Prostate gland (tissue), 2 donors: ENCODE results near the gene SEMA4F.

Source experiments
- POLR2A ChIP-seq: fragments of 450-650 bp; IDR thresholded peaks from one replicate; pipeline ENCODE4 v1.6.1; 2016; ENCODE audit warnings: antibody characterized with exemption, mild to moderate bottlenecking
- POLR2AphosphoS5 ChIP-seq: sonication (generic); formaldehyde crosslinking; IDR thresholded peaks from one replicate; pipeline ENCODE4 v1.6.1; 2017; ENCODE audit warnings: antibody characterized with exemption
- TF ChIP-seq, protein P1 (sequence below), 4 experiments: fragments of 200-600 bp in 2 of 4; fragments of 450-650 bp in 2 of 4; sonication (generic) in 2 of 4; IDR thresholded peaks; 1 replicate in 3 of 4; 2 replicates in 1 of 4; pipeline ENCODE4 v1.5.1; 2016 to 2019; ENCODE audit warnings: antibody characterized with exemption in 4 of 4, mild to moderate bottlenecking in 2 of 4, moderate library complexity in 2 of 4

DNA sequence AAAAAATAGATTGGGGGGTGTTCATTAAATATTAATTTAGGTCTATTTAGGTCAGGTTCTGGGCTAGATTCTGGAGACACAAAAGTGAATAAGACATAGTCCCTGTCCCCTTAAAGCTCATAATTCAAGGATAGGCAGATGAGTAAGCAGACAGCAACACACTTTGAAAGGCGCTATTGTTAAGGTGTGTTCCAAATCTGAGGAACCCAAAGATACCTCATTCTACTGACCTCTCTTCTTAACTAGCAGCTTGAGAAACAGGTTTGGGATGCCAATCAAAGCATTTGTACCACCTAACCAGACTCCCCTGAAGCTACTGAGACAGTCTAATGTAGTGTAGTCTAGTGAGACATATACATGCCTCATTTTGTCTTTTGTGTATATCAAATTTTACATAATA lies 34.8 kb downstream of the SEMA4F start:
- TF ChIP-seq POLR2AphosphoS5 = no peak
- TF ChIP-seq, protein P1, sequence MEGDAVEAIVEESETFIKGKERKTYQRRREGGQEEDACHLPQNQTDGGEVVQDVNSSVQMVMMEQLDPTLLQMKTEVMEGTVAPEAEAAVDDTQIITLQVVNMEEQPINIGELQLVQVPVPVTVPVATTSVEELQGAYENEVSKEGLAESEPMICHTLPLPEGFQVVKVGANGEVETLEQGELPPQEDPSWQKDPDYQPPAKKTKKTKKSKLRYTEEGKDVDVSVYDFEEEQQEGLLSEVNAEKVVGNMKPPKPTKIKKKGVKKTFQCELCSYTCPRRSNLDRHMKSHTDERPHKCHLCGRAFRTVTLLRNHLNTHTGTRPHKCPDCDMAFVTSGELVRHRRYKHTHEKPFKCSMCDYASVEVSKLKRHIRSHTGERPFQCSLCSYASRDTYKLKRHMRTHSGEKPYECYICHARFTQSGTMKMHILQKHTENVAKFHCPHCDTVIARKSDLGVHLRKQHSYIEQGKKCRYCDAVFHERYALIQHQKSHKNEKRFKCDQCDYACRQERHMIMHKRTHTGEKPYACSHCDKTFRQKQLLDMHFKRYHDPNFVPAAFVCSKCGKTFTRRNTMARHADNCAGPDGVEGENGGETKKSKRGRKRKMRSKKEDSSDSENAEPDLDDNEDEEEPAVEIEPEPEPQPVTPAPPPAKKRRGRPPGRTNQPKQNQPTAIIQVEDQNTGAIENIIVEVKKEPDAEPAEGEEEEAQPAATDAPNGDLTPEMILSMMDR (IDR thresholded peaks at IDR 0.05) = no peak
- no peak for TF ChIP-seq POLR2A
